GM18507 (cell line): ENCODE results near the gene ZNF549.
"Not testable (repeated sequence)": the region's sequence is repeated elsewhere in the genome, so short reads cannot be mapped to it uniquely, and the experiment has no call there.

Source experiments
- DNase-seq: peaks from one replicate; pipeline ENCODE4 v3.0.0; 2011; ENCODE audit warnings: low read depth; ENCODE audit not compliant: insufficient read length; ENCODE audit errors: extremely low spot score
- FAIRE-seq: peaks from 2 replicates; lab custom pipeline; 2011; peaks lifted over from hg19 to GRCh38; lab: Jason Lieb, UNC

Gene ZNF549

GRCh38 chr19:57527136-57527881 is at the start of gene ZNF549:
TSS of gene ZNF549 (plus strand) at chr19:57527356. CDS start at chr19:57527574, 218 bp downstream.
- DNase-seq = peak; percentile 80
- peak; percentile 97 for FAIRE-seq

GRCh38 chr19:57487477-57488298 is 39.5 kb upstream of the ZNF549 start, which contains the start of gene ZNF419:
TSS of gene ZNF419 (plus strand) at chr19:57487750. CDS start at chr19:57487951, 201 bp downstream.
- DNase-seq = peak; percentile 79
- peak; percentile 97 for FAIRE-seq

GRCh38 chr19:57488299-57488644 is 38.9 kb upstream of the ZNF549 start:
- not testable (repeated sequence) for DNase-seq, FAIRE-seq

GRCh38 chr19:57499332-57499679 is 27.9 kb upstream of the ZNF549 start:
- not testable (repeated sequence) for DNase-seq, FAIRE-seq

- FAIRE-seq (peak; percentile 97), DNase-seq (peak; percentile 81)
Observed at GRCh38 chr19:57499680-57500395, 27.3 kb upstream of the ZNF549 start, which contains the start of gene ZNF773. TSS of gene ZNF773 (plus strand) at chr19:57499938. CDS start at chr19:57500081, 143 bp downstream.

- DNase-seq = not testable (repeated sequence)
- peak; percentile 82 for FAIRE-seq
Observed at GRCh38 chr19:57500400-57500799, 26.8 kb upstream of the ZNF549 start.

GRCh38 chr19:57506163-57506562 is 21.0 kb upstream of the ZNF549 start:
- DNase-seq (no peak), FAIRE-seq (no peak)

GRCh38 chr19:57511484-57511883 is 15.7 kb upstream of the ZNF549 start:
- FAIRE-seq (no peak), DNase-seq (no peak)

- FAIRE-seq = no peak
- no peak for DNase-seq
Observed at GRCh38 chr19:57512845-57513244, 14.3 kb upstream of the ZNF549 start.

- no peak for DNase-seq
- no peak for FAIRE-seq
Observed at GRCh38 chr19:57515255-57515654, 11.9 kb upstream of the ZNF549 start.

GRCh38 chr19:57518021-57518420 is 9.1 kb upstream of the ZNF549 start:
- DNase-seq, FAIRE-seq: not testable (repeated sequence)

GRCh38 chr19:57537953-57538547 is 10.9 kb downstream of the ZNF549 start:
- no peak for DNase-seq
- FAIRE-seq = no peak

GRCh38 chr19:57546513-57546912 is 19.4 kb downstream of the ZNF549 start:
- DNase-seq = no peak
- FAIRE-seq = no peak

GRCh38 chr19:57552432-57552831 is 25.3 kb downstream of the ZNF549 start:
- FAIRE-seq (no peak), DNase-seq (no peak)

- FAIRE-seq (no peak), DNase-seq (no peak)
Observed at GRCh38 chr19:57557659-57558058, 30.5 kb downstream of the ZNF549 start.

GRCh38 chr19:57558525-57558924 is 31.4 kb downstream of the ZNF549 start:
- no peak for FAIRE-seq
- DNase-seq = no peak

GRCh38 chr19:57559008-57559403 is 31.9 kb downstream of the ZNF549 start:
- FAIRE-seq = no peak

GRCh38 chr19:57559404-57560025 is 32.4 kb downstream of the ZNF549 start, which contains the start of gene ZNF550:
TSS of gene ZNF550 (minus strand) at chr19:57559863. CDS start at chr19:57559682, 181 bp downstream.
- peak; percentile 82 for DNase-seq

More at GRCh38 chr19:57559008-57559403, 31.9 kb downstream of the ZNF549 start:
- DNase-seq = no peak

GRCh38 chr19:57560049-57560491 is 32.9 kb downstream of the ZNF549 start:
- no peak for DNase-seq

More at GRCh38 chr19:57559404-57560025, 32.4 kb downstream of the ZNF549 start, which contains the start of gene ZNF550:
- FAIRE-seq = peak; percentile 97

More at GRCh38 chr19:57560049-57560491, 32.9 kb downstream of the ZNF549 start:
- FAIRE-seq = no peak
